ENCODE data around the gene GLIS1. TPM values are rescaled to one million over a fixed set of nuclear protein-coding genes. Genes with fewer than 3 reads are reported as not detected.

GLIS1 gene
- total RNA-seq, 4 donors from 2014 or later = not detected

- H3K9me3 ChIP-seq = no peaks in the 10 kb centered on the region
- no peak overlapping the region for H3K4me3 ChIP-seq
- no peaks in the 10 kb centered on the region for H3K27me3 ChIP-seq
- H3K4me1 ChIP-seq = peaks cover 0 to 2% of the 10 kb centered on the region in 2 donors
- intact Hi-C loops (cut with DNase I; ENCODE audit: low total_unique reads) = no loop called here
- TF ChIP-seq CTCF (IDR thresholded peaks at IDR 0.05 in 4 of 5, conservative IDR thresholded peaks at IDR 0.05 in 1 of 5) = no peak
- no peak for TF ChIP-seq POLR2A (IDR thresholded peaks at IDR 0.05)
- ATAC-seq = no peak
- no peaks in the 10 kb centered on the region for H3K36me3 ChIP-seq
- H3K27ac ChIP-seq = peak overlapping the region in 1 of 4 donors; percentile 39
- DNase-seq = no peak
- in situ Hi-C loops (cut with MboI; ENCODE audit: low sequenced_read_pairs in 4 of 4) = no loop called here
Observed at GRCh38 chr1:53572815-53573173, 166.2 kb downstream of the GLIS1 start.

GRCh38 chr1:53572065-53572814, 166.7 kb downstream of the GLIS1 start:
- ATAC-seq (peak in 1 of 2 donors; percentile 41), DNase-seq (peak in 1 of 2 donors; percentile 14)
- Histone ChIP-seq H3K4me1 (peaks cover 0 to 2% of the 10 kb centered on the region in 2 donors), H3K9me3 (no peaks in the 10 kb centered on the region), H3K36me3 (no peaks in the 10 kb centered on the region), H3K27me3 (no peaks in the 10 kb centered on the region), H3K27ac (peak overlapping the region in 1 of 4 donors; percentile 39), H3K4me3 (no peak overlapping the region)
- intact Hi-C loops (cut with DNase I; ENCODE audit: low total_unique reads) = no loop called here
- in situ Hi-C loops (cut with MboI; ENCODE audit: low sequenced_read_pairs in 4 of 4) = no loop called here
- no peak for TF ChIP-seq POLR2A (IDR thresholded peaks at IDR 0.05)
- TF ChIP-seq CTCF (IDR thresholded peaks at IDR 0.05 in 4 of 5, conservative IDR thresholded peaks at IDR 0.05 in 1 of 5) = no peak

- Histone ChIP-seq H3K36me3 (no peaks in the 10 kb centered on the region), H3K9me3 (no peaks in the 10 kb centered on the region), H3K27me3 (no peaks in the 10 kb centered on the region), H3K4me3 (no peak overlapping the region), H3K27ac (no peak overlapping the region), H3K4me1 (peaks cover 0 to 2% of the 10 kb centered on the region in 2 donors)
- DNase-seq = no peak
- TF ChIP-seq POLR2A (IDR thresholded peaks at IDR 0.05) (no peak), CTCF (IDR thresholded peaks at IDR 0.05 in 4 of 5, conservative IDR thresholded peaks at IDR 0.05 in 1 of 5) (no peak)
- in situ Hi-C loops (cut with MboI; ENCODE audit: low sequenced_read_pairs in 4 of 4) (no loop called here), intact Hi-C loops (cut with DNase I; ENCODE audit: low total_unique reads) (no loop called here)
- ATAC-seq = no peak
Observed at GRCh38 chr1:53568540-53568939, 170.4 kb downstream of the GLIS1 start.

- no peak for DNase-seq
- no peak for ATAC-seq
- intact Hi-C loops (cut with DNase I; ENCODE audit: low total_unique reads) = no loop called here
- Histone ChIP-seq H3K36me3 (no peaks in the 10 kb centered on the region), H3K27me3 (no peaks in the 10 kb centered on the region), H3K9me3 (no peaks in the 10 kb centered on the region), H3K27ac (no peak overlapping the region), H3K4me3 (no peak overlapping the region), H3K4me1 (peaks cover 0 to 2% of the 10 kb centered on the region in 2 donors)
- in situ Hi-C loops (cut with MboI; ENCODE audit: low sequenced_read_pairs in 4 of 4) = no loop called here
- TF ChIP-seq POLR2A (IDR thresholded peaks at IDR 0.05) (no peak), CTCF (IDR thresholded peaks at IDR 0.05 in 4 of 5, conservative IDR thresholded peaks at IDR 0.05 in 1 of 5) (no peak)
Observed at GRCh38 chr1:53567851-53568250, 171.1 kb downstream of the GLIS1 start.
